Measurements from ENCODE around the gene CCNI.

The CCNI gene

DNA sequence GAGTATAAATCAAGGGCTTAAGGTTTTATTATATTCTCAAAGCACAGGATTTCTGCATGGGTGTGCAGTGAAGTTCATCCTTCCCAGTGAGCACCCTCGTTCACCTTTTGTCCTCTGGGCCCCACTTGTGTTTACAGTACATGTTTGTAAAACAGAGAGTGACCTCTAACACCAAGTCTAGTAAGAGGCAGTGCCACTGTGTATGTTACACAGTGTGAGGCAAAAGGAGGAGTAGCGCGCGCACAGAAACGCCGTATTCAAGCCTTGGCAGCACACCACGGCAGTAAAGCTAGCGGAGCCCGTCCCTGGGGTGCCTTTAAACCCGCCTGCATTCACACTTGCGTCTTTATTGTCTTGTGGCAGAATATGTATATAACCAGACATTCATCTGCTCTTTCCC lies 51.9 kb downstream of the CCNI start:
- TF ChIP-seq CTCF (conservative IDR thresholded peaks at IDR 0.05), result no peak
- H3K27ac ChIP-seq, result no peak overlapping the region

- TF ChIP-seq CTCF (conservative IDR thresholded peaks at IDR 0.05), result no peak
- H3K27ac ChIP-seq, result no peak overlapping the region
Measured at GRCh38 chr4:77022560-77023179, 53.1 kb downstream of the CCNI start.

DNA sequence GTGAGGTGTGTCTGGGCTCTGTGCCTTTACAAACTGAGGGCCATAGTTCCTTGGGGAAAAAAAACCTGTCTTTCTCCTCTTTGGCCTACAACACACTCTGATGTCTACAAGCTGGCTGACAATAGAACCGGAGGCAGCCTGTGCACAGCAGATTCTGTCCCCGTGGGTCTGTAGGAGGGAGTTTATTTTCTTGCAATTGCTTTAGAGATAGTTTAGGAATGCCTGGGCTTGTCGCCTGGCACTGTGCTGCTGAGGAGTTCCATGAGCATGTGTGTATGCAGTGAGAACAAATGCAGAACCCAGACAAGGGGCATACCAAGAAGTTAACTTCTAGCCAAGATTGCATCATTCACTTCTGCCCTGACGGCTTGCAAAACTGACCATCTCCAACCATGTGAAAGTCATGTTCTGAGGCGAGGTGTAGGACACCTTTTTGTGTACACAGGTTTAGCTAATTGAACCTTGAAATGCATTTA lies 54.1 kb downstream of the CCNI start:
- no peak overlapping the region for H3K27ac ChIP-seq
- no peak for TF ChIP-seq CTCF (conservative IDR thresholded peaks at IDR 0.05)

DNA sequence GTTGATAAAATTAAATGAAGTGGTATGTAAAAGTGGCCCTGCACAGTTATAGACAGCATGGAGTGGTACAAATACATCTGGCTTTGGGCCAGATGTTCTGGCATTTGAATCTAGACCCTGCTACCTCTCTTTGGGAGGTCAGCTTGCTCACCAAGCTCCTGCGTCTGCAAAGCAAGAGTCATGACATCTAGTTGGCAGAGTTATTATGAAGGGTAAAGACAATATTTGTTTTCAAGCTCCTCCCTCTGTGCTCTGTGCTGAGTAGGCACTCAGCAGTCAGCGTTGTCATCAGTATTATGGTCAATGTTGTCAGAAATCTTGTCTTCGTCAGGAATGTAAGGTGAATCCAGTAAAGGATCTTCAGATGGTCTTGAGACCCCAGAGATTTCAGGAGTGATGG lies 55.8 kb downstream of the CCNI start:
- no peak overlapping the region for H3K27ac ChIP-seq
- no peak for TF ChIP-seq CTCF (conservative IDR thresholded peaks at IDR 0.05)

- TF ChIP-seq CTCF (conservative IDR thresholded peaks at IDR 0.05), result no peak
- H3K27ac ChIP-seq, result no peak overlapping the region
Measured at GRCh38 chr4:77015390-77015789, 60.4 kb downstream of the CCNI start.

DNA sequence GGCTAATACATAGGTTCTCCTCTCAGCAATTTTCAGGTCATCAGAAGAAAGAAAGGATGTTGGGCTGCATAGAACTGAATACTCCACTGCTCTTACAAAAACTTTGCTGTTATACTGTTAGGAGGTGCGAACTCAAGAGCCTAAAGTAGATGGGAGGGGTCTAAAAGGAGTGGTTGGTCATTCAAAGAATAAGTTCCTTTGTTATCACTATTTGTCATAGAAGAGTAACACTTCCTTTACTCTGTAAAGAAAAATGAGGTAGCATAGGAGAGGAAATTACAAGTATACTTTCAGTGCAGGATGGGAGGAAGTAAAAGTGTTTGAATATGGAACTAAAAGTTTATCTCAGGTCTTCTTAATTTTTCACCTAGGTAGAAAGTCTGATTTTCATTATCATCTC lies 61.5 kb downstream of the CCNI start:
- no peak for TF ChIP-seq CTCF (conservative IDR thresholded peaks at IDR 0.05)
- H3K27ac ChIP-seq, result no peak overlapping the region

GRCh38 chr4:77012726-77013125 lies 63.1 kb downstream of the CCNI start:
- TF ChIP-seq CTCF (conservative IDR thresholded peaks at IDR 0.05), result no peak

More at GRCh38 chr4:77012726-77013125, 63.1 kb downstream of the CCNI start:
- no peak overlapping the region for H3K27ac ChIP-seq
